Activated CD4-positive, alpha-beta T cell treated with anti-CD3 and anti-CD28 coated beads for 4 hours (primary cell): ENCODE data around the gene CTAG1A.
"Not testable (repeated sequence)": the region's sequence is repeated elsewhere in the genome, so short reads cannot be mapped to it uniquely, and the experiment has no call there.

ENCODE experiments used
- DNase-seq, 2 donors: peaks; one replicate each; pipeline ENCODE4 v3.0.0-alpha.2; 2020

Gene CTAG1A

GRCh38 chrX:154575076-154575475 lies 9.9 kb upstream of the CTAG1A start:
- DNase-seq, result not testable (repeated sequence)

GRCh38 chrX:154582994-154583393 lies 1.9 kb upstream of the CTAG1A start:
- not testable (repeated sequence) for DNase-seq

GRCh38 chrX:154590415-154590814 lies 5.5 kb downstream of the CTAG1A start:
- DNase-seq, result not testable (repeated sequence)

- no peak for DNase-seq
Measured at GRCh38 chrX:154592505-154592904, 7.6 kb downstream of the CTAG1A start.

GRCh38 chrX:154593201-154593600 lies 8.3 kb downstream of the CTAG1A start:
- DNase-seq, result no peak

- DNase-seq, result no peak
Measured at GRCh38 chrX:154594491-154594890, 9.6 kb downstream of the CTAG1A start.

- DNase-seq, result no peak
Measured at GRCh38 chrX:154595559-154596249, 10.8 kb downstream of the CTAG1A start.

GRCh38 chrX:154596290-154596929 lies 11.5 kb downstream of the CTAG1A start:
- no peak for DNase-seq

GRCh38 chrX:154597221-154597620 lies 12.3 kb downstream of the CTAG1A start:
- DNase-seq, result no peak

- no peak for DNase-seq
Measured at GRCh38 chrX:154598656-154599055, 13.7 kb downstream of the CTAG1A start.

GRCh38 chrX:154599531-154599930 lies 14.6 kb downstream of the CTAG1A start:
- no peak for DNase-seq

- no peak for DNase-seq
Measured at GRCh38 chrX:154600759-154601374, 15.9 kb downstream of the CTAG1A start.

- no peak for DNase-seq
Measured at GRCh38 chrX:154602226-154602625, 17.3 kb downstream of the CTAG1A start.

GRCh38 chrX:154602766-154603437 lies 18.0 kb downstream of the CTAG1A start:
- DNase-seq, result no peak

GRCh38 chrX:154603438-154604430 lies 18.8 kb downstream of the CTAG1A start:
- DNase-seq, result no peak

- DNase-seq, result no peak
Measured at GRCh38 chrX:154605566-154605965, 20.6 kb downstream of the CTAG1A start.

GRCh38 chrX:154607370-154607769 lies 22.4 kb downstream of the CTAG1A start:
- no peak for DNase-seq

GRCh38 chrX:154607976-154608375 lies 23.0 kb downstream of the CTAG1A start:
- not testable (repeated sequence) for DNase-seq

- DNase-seq, result not testable (repeated sequence)
Measured at GRCh38 chrX:154608823-154609222, 23.9 kb downstream of the CTAG1A start.

GRCh38 chrX:154611146-154611545 lies 26.2 kb downstream of the CTAG1A start:
- DNase-seq, result not testable (repeated sequence)

- not testable (repeated sequence) for DNase-seq
Measured at GRCh38 chrX:154613586-154613985, 28.7 kb downstream of the CTAG1A start.

GRCh38 chrX:154619182-154619581 lies 34.2 kb downstream of the CTAG1A start, which contains the start of gene CTAG1B:
Gene CTAG1B, minus strand, starts transcription at chrX:154619282. Its CDS starts 64 bp downstream, at chrX:154619218.
- not testable (repeated sequence) for DNase-seq
